ENCODE data around the gene CACNG3. TPM values are rescaled to one million over a fixed set of nuclear protein-coding genes. Genes with fewer than 3 reads are reported as not detected.

Gene CACNG3
- total and polyA plus RNA-seq, 4 experiments from 2014 or later = not detected

DNA sequence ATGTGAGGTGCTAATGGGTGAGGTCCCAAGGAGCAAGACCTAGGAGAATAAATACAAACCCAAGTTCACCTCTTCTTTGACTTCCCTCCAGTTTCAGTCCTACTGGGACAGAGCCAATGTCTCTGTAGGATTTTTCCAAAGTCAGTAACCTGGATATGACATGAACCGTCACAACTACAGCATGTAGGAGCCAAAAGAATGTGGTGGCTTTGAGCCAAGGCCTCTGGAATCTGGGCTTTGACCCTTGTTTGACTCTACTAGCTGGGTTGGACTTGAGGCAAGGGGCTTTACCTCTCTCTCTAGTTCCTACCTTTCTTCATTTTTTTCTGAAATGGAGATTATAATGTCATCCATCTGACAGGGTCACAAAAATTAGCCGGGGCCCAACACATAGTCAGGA, 91.4 kb downstream of the CACNG3 start:
- Histone ChIP-seq H3K9me3 (ENCODE audit: control insufficient read depth in 1 of 2, low read length in 2 of 2) (no peaks in the 10 kb centered on the region), H3K4me3 (ENCODE audit: low read length in 2 of 2) (no peak overlapping the region), H3K27me3 (ENCODE audit: insufficient read depth, low read length) (no peaks in the 10 kb centered on the region), H3K4me1 (ENCODE audit: insufficient read depth, low read length) (no peaks in the 10 kb centered on the region), H3K36me3 (ENCODE audit: insufficient read depth, low read length) (no peaks in the 10 kb centered on the region), H3K27ac (ENCODE audit: low read depth, low read length) (no peak overlapping the region)
- Mint-ChIP-seq H3K27ac (no peak overlapping the region), H3K9me3 (no peaks in the 10 kb centered on the region), H3K4me1 (no peaks in the 10 kb centered on the region), H3K27me3 (peaks cover 7 to 8% of the 10 kb centered on the region in 2 donors), H3K4me3 (no peak overlapping the region), H3K36me3 (no peaks in the 10 kb centered on the region)
- intact Hi-C loops (cut with micrococcal nuclease) = no loop called here
- ChIA-PET CTCF (ENCODE audit: partially characterized antibody) (no interaction called here), POLR2A (ENCODE audit: partially characterized antibody) (no interaction called here)
- DNase-seq = no peak

GRCh38 chr16:24348545-24349290, 92.6 kb downstream of the CACNG3 start:
- H3K27ac ChIP-seq (ENCODE audit: low read depth, low read length) = no peak overlapping the region
- intact Hi-C loops (cut with micrococcal nuclease) = no loop called here
- Mint-ChIP-seq H3K36me3 (no peaks in the 10 kb centered on the region), H3K4me3 (no peak overlapping the region), H3K4me1 (no peaks in the 10 kb centered on the region), H3K27me3 (peaks cover 4 to 8% of the 10 kb centered on the region in 2 donors), H3K9me3 (no peaks in the 10 kb centered on the region), H3K27ac (no peak overlapping the region)
- H3K9me3 ChIP-seq (ENCODE audit: control insufficient read depth in 1 of 2, low read length in 2 of 2) = no peaks in the 10 kb centered on the region
- no peak overlapping the region for H3K4me3 ChIP-seq (ENCODE audit: low read length in 2 of 2)
- H3K27me3 ChIP-seq (ENCODE audit: insufficient read depth, low read length) = no peaks in the 10 kb centered on the region
- no peaks in the 10 kb centered on the region for H3K4me1 ChIP-seq (ENCODE audit: insufficient read depth, low read length)
- POLR2A ChIA-PET (ENCODE audit: partially characterized antibody) = no interaction called here
- DNase-seq = no peak
- CTCF ChIA-PET (ENCODE audit: partially characterized antibody) = no interaction called here
- H3K36me3 ChIP-seq (ENCODE audit: insufficient read depth, low read length) = no peaks in the 10 kb centered on the region

- DNase-seq = no peak
- no peak overlapping the region for H3K27ac Mint-ChIP-seq
- ChIA-PET CTCF (ENCODE audit: partially characterized antibody) (no interaction called here), POLR2A (ENCODE audit: partially characterized antibody) (no interaction called here)
- no peaks in the 10 kb centered on the region for H3K9me3 Mint-ChIP-seq
- Histone ChIP-seq H3K4me1 (ENCODE audit: insufficient read depth, low read length) (no peaks in the 10 kb centered on the region), H3K27ac (ENCODE audit: low read depth, low read length) (no peak overlapping the region), H3K36me3 (ENCODE audit: insufficient read depth, low read length) (no peaks in the 10 kb centered on the region), H3K27me3 (ENCODE audit: insufficient read depth, low read length) (no peaks in the 10 kb centered on the region), H3K4me3 (ENCODE audit: low read length in 2 of 2) (no peak overlapping the region), H3K9me3 (ENCODE audit: control insufficient read depth in 1 of 2, low read length in 2 of 2) (no peaks in the 10 kb centered on the region)
- intact Hi-C loops (cut with micrococcal nuclease) = no loop called here
- peaks cover 4 to 8% of the 10 kb centered on the region in 2 donors for H3K27me3 Mint-ChIP-seq
- no peak overlapping the region for H3K4me3 Mint-ChIP-seq
- H3K36me3 Mint-ChIP-seq = no peaks in the 10 kb centered on the region
- H3K4me1 Mint-ChIP-seq = no peaks in the 10 kb centered on the region
These were observed 93.2 kb downstream of the CACNG3 start for GRCh38 chr16:24349320-24349719.

DNA sequence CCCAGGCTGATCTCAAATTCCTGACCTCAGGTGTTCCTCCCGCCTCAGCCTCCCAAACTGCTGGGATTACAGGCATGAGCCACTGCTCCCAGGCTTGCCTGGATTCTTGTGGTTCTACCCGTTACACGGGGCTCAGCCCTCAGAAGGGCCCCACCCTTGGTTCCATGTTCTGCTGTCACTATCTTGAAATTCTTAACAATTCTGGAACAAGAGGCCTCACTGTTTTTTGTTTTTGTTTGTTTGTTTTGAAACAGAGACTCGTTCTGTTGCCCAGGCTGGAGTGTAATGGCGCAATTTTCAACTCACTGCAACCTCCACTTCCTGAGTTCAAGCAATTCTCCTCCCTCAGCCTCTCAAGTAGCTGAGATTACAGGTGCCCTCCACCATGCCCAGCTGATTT, 96.6 kb downstream of the CACNG3 start:
- H3K4me3 ChIP-seq (ENCODE audit: low read length in 2 of 2) = no peak overlapping the region
- intact Hi-C loops (cut with micrococcal nuclease) = no loop called here
- H3K27me3 Mint-ChIP-seq = peaks cover 5 to 7% of the 10 kb centered on the region in 2 donors

GRCh38 chr16:24353622-24354021, 97.5 kb downstream of the CACNG3 start:
- ChIA-PET CTCF (ENCODE audit: partially characterized antibody) (no interaction called here), POLR2A (ENCODE audit: partially characterized antibody) (no interaction called here)
- Mint-ChIP-seq H3K4me1 (no peaks in the 10 kb centered on the region), H3K4me3 (no peak overlapping the region), H3K27ac (no peak overlapping the region), H3K27me3 (peaks cover 5 to 7% of the 10 kb centered on the region in 2 donors), H3K9me3 (peaks cover 0 to 3% (median 0%) of the 10 kb centered on the region in 8 donors), H3K36me3 (no peaks in the 10 kb centered on the region)
- H3K27me3 ChIP-seq (ENCODE audit: insufficient read depth, low read length) = no peaks in the 10 kb centered on the region
- no peak for DNase-seq
- intact Hi-C loops (cut with micrococcal nuclease) = no loop called here
- no peak overlapping the region for H3K4me3 ChIP-seq (ENCODE audit: low read length in 2 of 2)
- H3K36me3 ChIP-seq (ENCODE audit: insufficient read depth, low read length) = no peaks in the 10 kb centered on the region
- no peak overlapping the region for H3K27ac ChIP-seq (ENCODE audit: low read depth, low read length)
- no peaks in the 10 kb centered on the region for H3K4me1 ChIP-seq (ENCODE audit: insufficient read depth, low read length)
- no peaks in the 10 kb centered on the region for H3K9me3 ChIP-seq (ENCODE audit: control insufficient read depth in 1 of 2, low read length in 2 of 2)

More for the DNA sequence above, 96.6 kb downstream of the CACNG3 start:
- CTCF ChIA-PET (ENCODE audit: partially characterized antibody) = no interaction called here
- Histone ChIP-seq H3K36me3 (ENCODE audit: insufficient read depth, low read length) (no peaks in the 10 kb centered on the region), H3K27ac (ENCODE audit: low read depth, low read length) (no peak overlapping the region), H3K4me1 (ENCODE audit: insufficient read depth, low read length) (no peaks in the 10 kb centered on the region), H3K27me3 (ENCODE audit: insufficient read depth, low read length) (no peaks in the 10 kb centered on the region), H3K9me3 (ENCODE audit: control insufficient read depth in 1 of 2, low read length in 2 of 2) (no peaks in the 10 kb centered on the region)
- POLR2A ChIA-PET (ENCODE audit: partially characterized antibody) = no interaction called here
- Mint-ChIP-seq H3K4me3 (no peak overlapping the region), H3K9me3 (peaks cover 0 to 3% (median 0%) of the 10 kb centered on the region in 8 donors), H3K27ac (no peak overlapping the region), H3K36me3 (no peaks in the 10 kb centered on the region), H3K4me1 (no peaks in the 10 kb centered on the region)
- no peak for DNase-seq

DNA sequence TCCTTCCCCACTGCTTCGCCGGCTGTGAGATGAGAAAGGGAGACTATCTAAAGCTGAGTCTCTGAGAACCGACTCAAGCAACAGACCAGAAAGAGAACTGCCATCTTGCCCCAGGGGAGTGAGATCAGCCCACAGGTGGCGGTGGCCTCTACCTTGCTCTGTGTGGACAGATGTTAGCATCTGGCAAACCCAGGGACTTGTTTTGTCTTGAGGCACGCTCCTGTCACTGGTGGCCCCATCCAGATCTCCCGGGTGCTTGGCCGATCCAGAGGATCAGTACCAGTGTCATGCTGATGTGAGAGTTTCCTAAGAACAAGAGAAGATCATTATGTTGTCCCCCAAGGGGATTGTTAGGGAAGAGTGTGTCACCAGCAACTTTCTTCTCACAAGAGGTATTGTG, 101.4 kb downstream of the CACNG3 start:
- Mint-ChIP-seq H3K27ac (no peak overlapping the region), H3K36me3 (no peaks in the 10 kb centered on the region), H3K4me3 (no peak overlapping the region), H3K9me3 (peaks cover 0 to 3% (median 0%) of the 10 kb centered on the region in 8 donors), H3K4me1 (no peaks in the 10 kb centered on the region), H3K27me3 (peaks cover 8 to 13% of the 10 kb centered on the region in 2 donors)
- H3K4me1 ChIP-seq (ENCODE audit: insufficient read depth, low read length) = no peaks in the 10 kb centered on the region
- POLR2A ChIA-PET (ENCODE audit: partially characterized antibody) = no interaction called here
- H3K27ac ChIP-seq (ENCODE audit: low read depth, low read length) = no peak overlapping the region
- DNase-seq = no peak
- CTCF ChIA-PET (ENCODE audit: partially characterized antibody) = interaction anchor here (0.6 kb wide), 1 partner anchor 448 kb away, joined by 3 read pairs; no protein-coding TSS in a partner anchor
- H3K36me3 ChIP-seq (ENCODE audit: insufficient read depth, low read length) = no peaks in the 10 kb centered on the region
- no peaks in the 10 kb centered on the region for H3K9me3 ChIP-seq (ENCODE audit: control insufficient read depth in 1 of 2, low read length in 2 of 2)
- intact Hi-C loops (cut with micrococcal nuclease) = no loop called here
- H3K27me3 ChIP-seq (ENCODE audit: insufficient read depth, low read length) = no peaks in the 10 kb centered on the region
- no peak overlapping the region for H3K4me3 ChIP-seq (ENCODE audit: low read length in 2 of 2)

GRCh38 chr16:24358117-24358516, 102.0 kb downstream of the CACNG3 start:
- Histone ChIP-seq H3K27me3 (ENCODE audit: insufficient read depth, low read length) (no peaks in the 10 kb centered on the region), H3K4me1 (ENCODE audit: insufficient read depth, low read length) (no peaks in the 10 kb centered on the region), H3K27ac (ENCODE audit: low read depth, low read length) (no peak overlapping the region), H3K9me3 (ENCODE audit: control insufficient read depth in 1 of 2, low read length in 2 of 2) (no peaks in the 10 kb centered on the region), H3K4me3 (ENCODE audit: low read length in 2 of 2) (no peak overlapping the region), H3K36me3 (ENCODE audit: insufficient read depth, low read length) (no peaks in the 10 kb centered on the region)
- intact Hi-C loops (cut with micrococcal nuclease) = no loop called here
- Mint-ChIP-seq H3K27me3 (peaks cover 10 to 13% of the 10 kb centered on the region in 2 donors), H3K4me3 (no peak overlapping the region), H3K9me3 (peaks cover 0 to 3% (median 0%) of the 10 kb centered on the region in 8 donors), H3K4me1 (no peaks in the 10 kb centered on the region), H3K36me3 (no peaks in the 10 kb centered on the region), H3K27ac (no peak overlapping the region)
- DNase-seq = no peak
- ChIA-PET POLR2A (ENCODE audit: partially characterized antibody) (no interaction called here), CTCF (ENCODE audit: partially characterized antibody) (no interaction called here)
